GM12878 (cell line): Measurements from ENCODE around the gene PREX1. TPM values are rescaled to one million over a fixed set of nuclear protein-coding genes. Genes with fewer than 3 reads are reported as not detected.
A peak's percentile ranks its signal among the peaks of the same experiment; 100 is the strongest.

Source experiments
- ATAC-seq: fragments of 200-7000 bp; cut with Tn5 transposase; 3 replicates; pipeline ENCODE4 v1.9.1; 2020; ENCODE audit warnings: mild to moderate bottlenecking, moderate library complexity
- BruUV-seq: library from RNA; stranded (reverse); fragments of 400-500 nt; replicated peaks from 2 replicates; lab custom pipeline; 2021; lab: Mats Ljungman, UMichigan
- CTCF ChIA-PET: fragments of 300-600 bp; sonication (Branson Sonifier 250); formaldehyde crosslinking; extraction: SDS; loops from one replicate; lab custom pipeline; 2021; ENCODE audit warnings: inconsistent platforms; lab: Yijun Ruan, JAX
- POLR2A ChIA-PET: fragments of 350-600 bp; formaldehyde crosslinking; extraction: SDS; loops from one replicate; lab custom pipeline; 2021; ENCODE audit warnings: inconsistent platforms; lab: Charles Lee
- RAD21 ChIA-PET: fragments of 300-600 bp; sonication (Branson Sonifier 250); formaldehyde crosslinking; loops from one replicate; lab custom pipeline; 2023; ENCODE audit warnings: antibody characterized with exemption; ENCODE audit not compliant: unreplicated experiment; lab: Charles Lee
- SMC1A ChIA-PET: fragments of 300-600 bp; sonication (Branson Sonifier 250); formaldehyde crosslinking; loops from one replicate; lab custom pipeline; 2023; ENCODE audit not compliant: unreplicated experiment, uncharacterized antibody; lab: Charles Lee
- DNase-seq: peaks from one replicate; pipeline ENCODE4 v3.0.0-alpha.2; 2011; ENCODE audit warnings: low read depth, low spot score
- FAIRE-seq: peaks from 3 replicates; lab custom pipeline; 2011; peaks lifted over from hg19 to GRCh38; lab: Jason Lieb, UNC
- H2AFZ ChIP-seq: 2 replicates; pipeline ENCODE4 v1.6.0; 2011; ENCODE audit warnings: low read depth, low read length, control low read depth; ENCODE audit not compliant: control insufficient read depth
- H3K27ac ChIP-seq: 2 replicates; pipeline ENCODE4 v1.5.1; 2011; ENCODE audit warnings: control low read depth; ENCODE audit not compliant: control insufficient read depth, insufficient read depth
- H3K27me3 ChIP-seq, 2 experiments: replicated peaks in 1 of 2; 2 replicates each; pipeline versions ENCODE4 v1.6.0 to v1.6.1; 2011; ENCODE audit warnings: low read length in 1 of 2; ENCODE audit not compliant: control insufficient read depth in 2 of 2, insufficient read depth in 2 of 2
- H3K36me3 ChIP-seq, 2 experiments: 2 replicates each; pipeline ENCODE4 v1.5.1; 2011; ENCODE audit warnings: low read length in 1 of 2; ENCODE audit not compliant: control insufficient read depth in 2 of 2, insufficient read depth in 2 of 2
- H3K4me1 ChIP-seq: 2 replicates; pipeline ENCODE4 v1.6.1; 2011; ENCODE audit warnings: mild to moderate bottlenecking, low read length, moderate library complexity, mixed read lengths; ENCODE audit not compliant: control insufficient read depth, insufficient read depth
- H3K4me2 ChIP-seq: 2 replicates; pipeline ENCODE4 v1.6.0; 2011; ENCODE audit warnings: control low read depth; ENCODE audit not compliant: control insufficient read depth, insufficient read depth
- H3K4me3 ChIP-seq: fragments of 200-600 bp; sonication (generic); 2 replicates; pipeline ENCODE4 v1.5.1; 2016
- H3K79me2 ChIP-seq: 2 replicates; pipeline ENCODE4 v1.6.0; 2011; ENCODE audit warnings: low read length; ENCODE audit not compliant: control insufficient read depth, insufficient read depth
- H3K9ac ChIP-seq: 2 replicates; pipeline ENCODE4 v1.8.0; 2011; ENCODE audit warnings: low read length, control low read depth, mixed read lengths; ENCODE audit not compliant: control insufficient read depth, insufficient read depth
- H3K9me3 ChIP-seq: replicated peaks from 3 replicates; pipeline ENCODE4 v1.5.1; 2011; ENCODE audit warnings: mild to moderate bottlenecking, low read length; ENCODE audit not compliant: control insufficient read depth, insufficient read depth
- H4K20me1 ChIP-seq: 2 replicates; pipeline ENCODE4 v1.6.0; 2011; ENCODE audit not compliant: control insufficient read depth, insufficient read depth
- CHD1 ChIP-seq: IDR thresholded peaks from 2 replicates; pipeline ENCODE4 v1.6.1; 2012; ENCODE audit warnings: low read depth, low read length, improper control_type of control experiment
- CREB1 ChIP-seq: IDR thresholded peaks from 2 replicates; pipeline ENCODE4 v1.6.1; 2012; ENCODE audit warnings: low read depth, mild to moderate bottlenecking, inconsistent platforms
- CREM ChIP-seq: IDR thresholded peaks from 2 replicates; pipeline ENCODE4 v1.6.1; 2014; ENCODE audit warnings: antibody characterized with exemption, low read depth
- EP300 ChIP-seq, 2 experiments: fragments of 150-350 bp in 1 of 2; IDR thresholded peaks; 2 replicates each; pipeline ENCODE4 v1.6.1; 2011 to 2012; ENCODE audit warnings: low read depth in 2 of 2, low read length in 2 of 2, borderline replicate concordance in 1 of 2, improper control_type of control experiment in 1 of 2, inconsistent platforms in 1 of 2; ENCODE audit not compliant: control insufficient read depth in 1 of 2
- GATAD2B ChIP-seq: fragments of 450-650 bp; conservative IDR thresholded peaks from 2 replicates; pipeline ENCODE4 v1.6.1; 2017; ENCODE audit warnings: low read depth, mild to moderate bottlenecking, moderate library complexity
- HDAC6 ChIP-seq: fragments of 200-600 bp; sonication (generic); IDR thresholded peaks from one replicate; pipeline ENCODE4 v1.8.0; 2017; ENCODE audit warnings: antibody characterized with exemption; ENCODE audit not compliant: unreplicated experiment
- IKZF1 ChIP-seq: fragments of 450-650 bp; conservative IDR thresholded peaks from 2 replicates; pipeline ENCODE4 v1.6.1; 2017; ENCODE audit warnings: antibody characterized with exemption, mild to moderate bottlenecking
- IRF3 ChIP-seq: fragments of 450-650 bp; IDR thresholded peaks from 2 replicates; pipeline ENCODE4 v1.6.1; 2014; ENCODE audit warnings: mild to moderate bottlenecking
- IRF5 ChIP-seq: fragments of 450-650 bp; IDR thresholded peaks from 2 replicates; pipeline ENCODE4 v1.6.1; 2017; ENCODE audit warnings: borderline replicate concordance
- KDM1A ChIP-seq: fragments of 200-600 bp; sonication (generic); IDR thresholded peaks from 2 replicates; pipeline ENCODE4 v1.6.1; 2016; ENCODE audit warnings: borderline replicate concordance
- KLF5 ChIP-seq: fragments of 450-650 bp; IDR thresholded peaks from 2 replicates; pipeline ENCODE4 v1.6.1; 2014; ENCODE audit warnings: mild to moderate bottlenecking; ENCODE audit not compliant: partially characterized antibody
- MEF2A ChIP-seq: IDR thresholded peaks from 2 replicates; pipeline ENCODE4 v1.6.1; 2011; ENCODE audit warnings: low read depth, mild to moderate bottlenecking, low read length, moderate library complexity; ENCODE audit not compliant: insufficient read depth
- MEF2B ChIP-seq: fragments of 450-650 bp; IDR thresholded peaks from 2 replicates; pipeline ENCODE4 v1.6.1; 2018; ENCODE audit warnings: mild to moderate bottlenecking, moderate library complexity; ENCODE audit not compliant: partially characterized antibody, poor library complexity, severe bottlenecking
- MLLT1 ChIP-seq: fragments of 450-650 bp; IDR thresholded peaks from 2 replicates; pipeline ENCODE4 v1.6.1; 2016; ENCODE audit warnings: mild to moderate bottlenecking
- MXI1 ChIP-seq: fragments of 150-350 bp; IDR thresholded peaks from 2 replicates; pipeline ENCODE4 v1.6.1; 2011; ENCODE audit warnings: low read depth, mild to moderate bottlenecking, inconsistent platforms, low read length, improper control_type of control experiment
- POU2F2 ChIP-seq: IDR thresholded peaks from 3 replicates; pipeline ENCODE4 v1.6.1; 2011; ENCODE audit warnings: low read depth, mild to moderate bottlenecking, low read length, borderline replicate concordance
- SREBF1 ChIP-seq: IDR thresholded peaks from 2 replicates; pipeline ENCODE4 v1.6.1; 2012; ENCODE audit warnings: mild to moderate bottlenecking, low read length
- STAT3 ChIP-seq: IDR thresholded peaks from 2 replicates; pipeline ENCODE4 v1.6.1; 2011; ENCODE audit warnings: low read depth, low read length, improper control_type of control experiment
- ZNF274 ChIP-seq: IDR thresholded peaks from one replicate; pipeline ENCODE4 v1.8.0; 2011; ENCODE audit not compliant: insufficient read length, insufficient read depth
- WGBS: methylation state at CpG from one replicate; pipeline ENCODE4 v1.1.6; 2016; ENCODE audit warnings: low lambda C conversion rate; ENCODE audit not compliant: insufficient replicate concordance, insufficient coverage; ENCODE audit errors: missing lambda C conversion rate; 5-methylcytosine and 5-hydroxymethylcytosine counted together
- in situ Hi-C: fragments of 300-500 bp; cut with MboI; formaldehyde crosslinking; loops from 9 replicates; pipeline ENCODE4 v1.14.3; 2018; ENCODE audit warnings: mixed read lengths
- intact Hi-C: fragments of 100-400 bp; cut with micrococcal nuclease; formaldehyde crosslinking; loops from one replicate; pipeline ENCODE4 v1.14.2; 2022; ENCODE audit not compliant: unreplicated experiment
- polyA plus RNA-seq, 11 experiments: library from polyadenylated mRNA; depleted of rRNA in 4 of 11; unstranded in 6 of 11; stranded (reverse) in 5 of 11; fragments of >200 nt; fragmentation: Nextera tagmentation in 4 of 11; fragmentation: Illumina TruSeq in 1 of 11; extraction: Ambion mirVana in 4 of 11; extraction: Trizol in 1 of 11; gene quantifications; 1 replicate in 1 of 11; 2 replicates in 10 of 11; pipeline versions ENCODE4 v1.2.1 to v1.2.3, GENCODE V29; 2011 to 2016; ENCODE audit warnings: inconsistent platforms in 2 of 11, missing spikeins in 2 of 11, low read depth in 1 of 11
- total RNA-seq, 4 experiments: library from RNA; depleted of rRNA in 3 of 4; stranded (reverse); fragments of >200 nt in 3 of 4; fragmentation: Illumina TruSeq in 1 of 4; extraction: Trizol in 1 of 4; gene quantifications; 2 replicates each; pipeline versions ENCODE4 v1.2.1 to v1.2.3, GENCODE V29; 2013 to 2021

PREX1 gene
- total and polyA plus RNA-seq, 10 of the 15 experiments (the other 5 are each of a cell fraction or from before 2014, with no cell fraction given): 2.6 to 114 (median 38.9) TPM

- TF ChIP-seq KLF5: no peak
- no peak for TF ChIP-seq MXI1
- TF ChIP-seq STAT3: no peak
- TF ChIP-seq HDAC6: no peak
- TF ChIP-seq IRF5: no peak
Measured at GRCh38 chr20:48803176-48804053, 24.4 kb downstream of the PREX1 start (continued).

- no peak overlapping the region for H3K9ac ChIP-seq
- ChIA-PET RAD21 (no interaction called here), SMC1A (interaction anchor here (1.3 kb wide), 1 partner anchor 22 kb away, joined by 3 read pairs; no protein-coding TSS in a partner anchor), CTCF (interaction anchor here (0.8 to 0.9 kb wide), 2 partner anchors 104 to 145 kb away, joined by 3 read pairs; no protein-coding TSS in a partner anchor), POLR2A (interaction anchor here (1.3 to 1.6 kb wide), 2 partner anchors 9 to 14 kb away, joined by 3 to 4 read pairs; no protein-coding TSS in a partner anchor)
- no TSS peak for BruUV-seq
- ATAC-seq (no peak), FAIRE-seq (no peak), DNase-seq (no peak)
- H3K9me3 ChIP-seq: peaks cover 6% of the 10 kb centered on the region; the same call in 2 of the 3 replicates
- WGBS: 91% methylated on average over 7 of the region's 7 CpGs
- no peak overlapping the region for H3K4me2 ChIP-seq
- intact Hi-C loops: no loop called here
- H3K4me3 ChIP-seq: no peak overlapping the region
- TF ChIP-seq CREB1 (no peak), KDM1A (no peak), IRF3 (no peak), GATAD2B (no peak), CHD1 (no peak), ZNF274 (no peak), MEF2A (no peak), MEF2B (no peak), CREM (no peak), EP300 (IDR thresholded peaks at IDR 0.05; ENCODE audit: borderline replicate concordance in 1 of 2, control insufficient read depth in 1 of 2, low read depth in 2 of 2, low read length in 2 of 2) (no peak), POU2F2 (no peak), MLLT1 (no peak), SREBF1 (no peak), IKZF1 (no peak)
- H3K27me3 ChIP-seq: no peaks in the 10 kb centered on the region
- peak overlapping the region; percentile 37; the same call in 1 of the 2 replicates for H3K27ac ChIP-seq
- peaks cover 42% of the 10 kb centered on the region for H3K4me1 ChIP-seq
- H2AFZ ChIP-seq: no peak overlapping the region
- in situ Hi-C loops: no loop called here
- peaks cover 13 to 23% of the 10 kb centered on the region in 2 experiments for H3K36me3 ChIP-seq
- peaks cover 6% of the 10 kb centered on the region for H4K20me1 ChIP-seq
- H3K79me2 ChIP-seq: peaks cover 96% of the 10 kb centered on the region
Measured at GRCh38 chr20:48802647-48803046, 25.2 kb downstream of the PREX1 start.
